ENCODE data around the gene CBR1. TPM values are rescaled to one million over a fixed set of nuclear protein-coding genes. Genes with fewer than 3 reads are reported as not detected.
"Not testable (repeated sequence)": the region's sequence is repeated elsewhere in the genome, so short reads cannot be mapped to it uniquely, and the experiment has no call there.

The CBR1 gene
- total RNA-seq, 1 donor from 2014 or later = 152 TPM

- peak; percentile 62 for ATAC-seq
These were observed 9.3 kb downstream of the CBR1 start for GRCh38 chr21:36079010-36079649.

GRCh38 chr21:36079671-36080070 is 9.8 kb downstream of the CBR1 start:
- no peak for ATAC-seq

More at GRCh38 chr21:36079010-36079649, 9.3 kb downstream of the CBR1 start:
- peak; percentile 58 for DNase-seq (ENCODE audit: low spot score)

GRCh38 chr21:36080386-36080785 is 10.6 kb downstream of the CBR1 start:
- ATAC-seq (peak; percentile 74), DNase-seq (ENCODE audit: low spot score) (peak; percentile 86)

More at GRCh38 chr21:36079671-36080070, 9.8 kb downstream of the CBR1 start:
- no peak for DNase-seq (ENCODE audit: low spot score)

DNA sequence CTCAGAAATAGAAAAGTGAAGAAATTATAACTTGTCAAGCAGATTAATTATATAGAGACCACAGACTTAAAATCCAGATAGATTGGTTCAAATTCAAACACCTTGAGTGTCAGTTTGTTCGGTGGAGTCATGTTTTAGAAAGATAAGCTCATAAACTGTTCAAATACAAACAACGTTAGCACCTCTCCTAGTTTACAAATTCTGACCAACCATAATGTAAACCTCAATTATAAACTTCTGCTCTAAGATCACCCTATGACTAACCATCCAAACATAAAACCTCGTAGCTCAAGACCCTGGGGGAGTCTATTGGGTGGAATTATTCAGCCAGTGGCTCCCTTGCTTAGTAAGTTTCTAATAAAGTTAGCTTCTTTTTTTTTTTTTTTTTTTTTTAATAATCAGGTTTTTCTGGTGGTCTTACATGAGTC is 12.4 kb downstream of the CBR1 start:
- DNase-seq (ENCODE audit: low spot score) = no peak
- no peak for ATAC-seq

DNA sequence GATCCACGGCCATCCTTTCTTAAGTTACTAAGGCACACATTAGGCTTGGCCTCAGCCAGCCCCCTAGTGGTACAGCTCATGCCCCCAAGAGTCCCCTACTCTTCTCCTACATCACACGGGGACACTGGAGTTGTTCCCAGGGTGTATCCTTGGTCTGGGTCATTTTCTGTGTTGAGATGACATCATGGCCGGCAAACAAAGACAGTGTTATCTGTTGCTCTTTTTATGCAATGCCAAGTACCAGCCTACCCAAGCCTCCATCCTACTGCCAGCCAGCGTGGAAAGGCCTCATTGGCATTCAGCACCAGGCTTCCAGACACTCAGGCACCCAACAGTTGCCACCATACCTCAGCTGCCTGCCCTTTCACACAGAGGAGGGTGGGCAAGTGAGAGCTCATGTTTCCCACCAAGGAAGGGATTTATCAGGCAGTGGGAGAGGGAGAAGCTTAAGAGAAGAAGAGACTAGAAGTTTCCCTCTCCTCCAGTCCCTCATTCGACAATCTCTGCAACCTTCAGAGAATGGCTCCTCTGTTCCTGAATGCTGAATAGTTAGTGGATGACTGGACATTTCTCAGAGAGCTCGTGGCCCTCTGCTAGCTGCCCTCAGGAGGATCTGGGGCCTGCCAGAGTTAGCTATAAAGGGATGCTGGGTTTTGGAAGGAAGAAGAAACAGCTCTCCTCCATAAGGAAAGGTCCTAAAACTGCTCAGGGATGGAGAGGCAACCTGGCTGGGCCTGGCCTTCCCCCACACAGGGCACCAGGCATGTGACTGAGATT is 17.7 kb downstream of the CBR1 start:
- ATAC-seq (peak; percentile 55), DNase-seq (ENCODE audit: low spot score) (no peak)

DNA sequence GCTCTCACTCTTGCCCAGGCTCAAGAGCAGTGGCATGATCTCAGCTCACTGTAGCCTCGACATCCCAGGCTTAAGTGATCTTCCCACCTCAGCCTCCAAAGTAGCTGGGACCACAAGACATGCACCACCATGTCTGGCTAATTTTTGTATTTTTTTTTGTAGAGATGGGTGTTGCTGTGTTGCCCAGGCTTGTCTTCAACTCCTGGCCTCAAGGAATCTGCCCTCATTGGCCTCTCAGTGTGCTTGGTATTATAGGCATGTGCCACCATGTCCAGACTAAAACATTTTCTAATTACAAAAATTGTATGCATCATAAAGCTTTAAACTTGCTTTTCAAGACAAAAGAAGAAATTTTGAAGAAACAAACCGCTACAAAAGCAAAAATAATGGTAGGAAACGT is 20.1 kb downstream of the CBR1 start:
- DNase-seq (ENCODE audit: low spot score) (no peak), ATAC-seq (no peak)

DNA sequence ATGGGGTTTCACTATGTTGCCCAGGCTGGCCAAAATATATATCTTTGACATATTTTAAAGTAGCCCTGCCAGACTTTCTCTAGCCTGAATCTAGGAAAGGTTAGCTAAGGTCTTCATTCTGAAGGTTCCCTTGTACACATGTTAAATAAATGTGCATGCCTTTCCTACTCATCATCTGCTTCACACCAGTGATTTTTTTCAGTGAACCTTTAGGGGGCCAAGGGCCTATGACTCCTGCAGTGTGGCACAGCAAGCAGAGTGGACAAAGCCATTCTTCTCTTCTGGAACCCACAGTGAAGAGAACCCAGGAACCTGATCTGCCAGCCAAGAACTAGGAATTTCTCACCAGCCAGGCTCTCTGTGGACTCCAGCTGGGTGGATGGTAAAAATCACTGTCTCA is 22.9 kb downstream of the CBR1 start:
- DNase-seq (ENCODE audit: low spot score) = no peak
- no peak for ATAC-seq

- ATAC-seq (no peak), DNase-seq (ENCODE audit: low spot score) (no peak)
These were observed 23.7 kb downstream of the CBR1 start for GRCh38 chr21:36093512-36093911.

GRCh38 chr21:36096398-36097290 is 26.8 kb downstream of the CBR1 start:
- ATAC-seq (no peak), DNase-seq (ENCODE audit: low spot score) (no peak)

DNA sequence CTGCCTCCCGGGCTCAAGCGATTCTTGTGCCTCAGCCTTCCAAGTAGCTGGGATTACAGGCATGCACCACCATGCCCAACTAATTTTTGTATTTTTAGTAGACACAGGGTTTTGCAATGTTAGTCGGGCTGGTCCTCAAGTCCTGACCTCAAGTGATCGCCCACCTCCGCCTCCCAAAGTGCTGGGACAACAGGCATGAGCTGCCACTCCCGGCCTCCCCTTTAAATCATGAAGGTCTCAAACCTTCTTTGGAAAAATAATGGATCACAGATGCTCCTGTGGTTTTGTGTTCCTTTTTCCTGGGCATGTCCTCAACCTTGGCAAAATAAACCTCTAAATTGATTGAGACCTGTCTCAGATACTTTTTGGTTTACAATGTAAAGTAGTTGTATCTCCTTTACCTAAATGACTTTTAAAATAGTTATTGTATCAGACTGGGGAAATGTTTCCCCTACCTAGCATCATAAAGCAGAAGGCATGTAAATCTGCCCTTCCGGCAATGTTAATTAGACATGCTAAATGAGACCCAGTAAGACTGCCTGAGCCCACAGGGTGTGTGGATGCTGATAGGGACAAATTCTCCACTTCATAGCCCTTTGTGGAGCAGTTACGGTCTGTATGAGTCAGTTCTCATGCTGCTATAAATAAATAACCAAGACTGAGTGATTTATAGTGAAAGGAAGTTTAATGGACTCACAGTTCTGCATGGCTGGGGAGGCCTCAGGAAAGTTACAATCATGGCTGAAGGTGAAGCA is 27.8 kb downstream of the CBR1 start:
- ATAC-seq (no peak), DNase-seq (ENCODE audit: low spot score) (no peak)

GRCh38 chr21:36098182-36098532 is 28.3 kb downstream of the CBR1 start:
- no peak for DNase-seq (ENCODE audit: low spot score)
- no peak for ATAC-seq

GRCh38 chr21:36099000-36099399 is 29.2 kb downstream of the CBR1 start:
- DNase-seq (ENCODE audit: low spot score) (no peak), ATAC-seq (no peak)

GRCh38 chr21:36099695-36100211 is 29.9 kb downstream of the CBR1 start:
- ATAC-seq; DNase-seq (ENCODE audit: low spot score): not testable (repeated sequence)

DNA sequence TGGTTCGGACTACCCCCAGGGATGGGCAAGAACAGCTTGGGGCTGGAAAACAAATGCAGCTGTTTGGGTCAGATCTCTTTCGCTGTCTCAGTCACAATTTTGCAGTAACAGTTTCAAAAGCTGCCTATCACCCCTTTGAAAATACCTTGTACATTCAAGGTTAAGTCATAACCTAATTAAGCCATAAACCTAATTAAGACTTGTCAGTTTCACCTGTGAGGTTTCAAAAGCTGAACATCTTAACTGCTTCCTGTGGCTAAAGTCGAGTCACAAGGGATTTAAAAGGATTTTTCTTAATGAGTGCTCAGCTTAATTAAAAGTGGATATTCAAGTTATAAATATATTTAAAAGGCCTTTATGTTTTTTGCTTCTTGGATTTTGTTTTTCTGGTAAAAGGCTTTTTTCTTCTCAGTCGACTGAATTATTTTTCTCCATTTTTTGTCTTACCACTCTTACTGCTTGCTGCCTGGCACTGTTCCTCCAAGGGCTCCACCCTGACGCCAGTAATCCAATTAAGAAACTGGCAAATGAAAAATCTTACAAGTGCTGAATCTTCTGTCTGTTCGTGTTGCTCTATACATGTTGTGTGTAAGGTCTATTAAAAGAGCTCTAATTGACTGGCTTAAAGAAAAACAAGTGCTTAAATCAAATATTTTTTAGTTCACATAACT is 31.3 kb downstream of the CBR1 start:
- DNase-seq (ENCODE audit: low spot score) = no peak
- no peak for ATAC-seq

DNA sequence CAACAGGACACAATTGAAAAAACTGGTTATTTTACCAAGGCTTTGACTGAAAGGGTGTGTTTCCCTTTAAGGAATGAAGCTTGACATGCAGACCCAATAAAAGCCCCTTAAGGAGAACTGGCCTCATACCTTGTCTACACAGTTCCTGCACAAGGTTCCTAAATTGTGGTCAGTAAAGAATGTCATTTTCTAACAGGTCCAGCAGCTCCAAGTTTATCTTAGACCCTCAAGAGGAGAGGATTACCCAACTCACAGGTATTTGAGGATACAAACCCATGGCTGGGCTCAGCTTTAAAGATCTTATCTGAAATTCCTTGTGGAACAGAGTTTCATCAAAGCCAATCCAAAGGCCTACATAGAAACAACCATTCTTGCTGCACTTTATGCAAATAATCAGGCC is 33.6 kb downstream of the CBR1 start:
- no peak for ATAC-seq
- no peak for DNase-seq (ENCODE audit: low spot score)

- DNase-seq (ENCODE audit: low spot score) = no peak
- peak; percentile 75 for ATAC-seq
These were observed 34.8 kb downstream of the CBR1 start for GRCh38 chr21:36104317-36105300.

DNA sequence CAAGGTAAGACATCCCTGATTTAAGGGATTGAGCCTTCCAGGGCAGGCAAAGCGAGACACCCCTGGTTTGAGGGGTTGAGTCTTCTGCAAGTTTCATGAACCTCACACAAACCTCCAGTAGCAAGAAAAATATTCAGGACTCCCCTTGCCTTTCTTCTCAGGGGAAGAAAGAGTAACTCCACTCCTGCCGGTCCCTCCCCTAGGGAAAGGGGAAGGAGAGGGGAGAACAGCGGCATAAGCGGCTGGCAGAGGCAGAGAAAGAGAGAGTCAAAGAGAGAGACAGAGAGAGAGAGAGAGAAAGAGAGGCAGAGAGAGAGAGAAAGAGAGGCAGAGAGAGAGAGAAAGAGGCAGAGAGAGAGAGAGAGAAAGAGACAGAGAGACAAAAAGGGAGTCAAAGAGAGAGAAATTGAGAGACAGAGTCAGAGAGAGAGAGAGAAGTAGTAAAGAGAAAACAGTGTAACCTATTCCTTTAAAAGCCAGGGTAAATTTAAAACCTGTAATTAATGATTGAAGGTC is 35.6 kb downstream of the CBR1 start:
- DNase-seq (ENCODE audit: low spot score) = no peak
- no peak for ATAC-seq

DNA sequence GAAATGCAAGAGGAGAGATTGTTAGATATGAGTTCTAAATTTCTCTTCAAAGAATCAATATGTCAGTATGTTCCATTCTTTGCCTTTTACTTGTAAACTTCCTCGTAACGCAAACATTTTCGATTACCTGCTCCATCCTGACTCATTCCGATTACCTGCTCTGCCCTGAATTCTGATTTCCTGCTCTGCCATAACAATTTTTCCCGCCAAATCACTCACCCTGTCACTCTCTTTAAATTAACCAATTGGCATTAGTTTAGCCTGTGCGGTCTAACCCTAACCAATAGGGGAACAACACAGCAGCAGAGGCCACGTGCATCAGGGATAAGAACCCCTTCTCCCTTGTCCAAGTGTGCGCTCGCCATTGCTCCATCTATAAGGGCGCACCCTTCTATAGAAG is 40.0 kb downstream of the CBR1 start:
- DNase-seq (ENCODE audit: low spot score) (no peak), ATAC-seq (no peak)

- DNase-seq (ENCODE audit: low spot score) = no peak
- no peak for ATAC-seq
These were observed 41.4 kb downstream of the CBR1 start for GRCh38 chr21:36111238-36111637.
